Measurements from ENCODE around the gene RPL37A.

RPL37A gene

DNA sequence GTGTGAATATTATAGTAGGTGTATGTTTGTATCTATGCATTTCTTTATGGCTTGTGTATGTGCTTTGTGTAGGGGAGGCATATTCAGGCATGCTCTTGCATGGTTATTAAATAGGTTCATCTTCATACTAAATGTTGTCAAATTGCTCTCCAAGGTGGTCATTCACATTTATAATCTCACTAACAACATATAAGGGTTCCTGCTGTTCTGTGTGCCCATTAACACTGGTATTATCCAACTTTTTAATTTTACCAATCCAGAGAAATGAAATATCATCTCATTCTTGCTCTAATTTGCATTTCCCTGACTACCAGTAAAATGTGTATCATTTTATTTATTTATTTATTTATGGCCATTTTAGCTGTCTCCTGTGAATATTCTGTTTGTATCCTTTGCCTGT lies 29.0 kb upstream of the RPL37A start:
- Histone ChIP-seq H3K79me2 (ENCODE audit: insufficient read depth, low read depth) (no peaks in the 10 kb centered on the region), H3K27me3 (ENCODE audit: insufficient read depth, low read depth) (no peaks in the 10 kb centered on the region), H2AFZ (ENCODE audit: low read depth) (no peak overlapping the region), H3K4me1 (ENCODE audit: low read depth, poor library complexity, severe bottlenecking) (no peaks in the 10 kb centered on the region), H3K27ac (no peak overlapping the region), H3K4me3 (IDR thresholded peaks at IDR 0.05; ENCODE audit: insufficient read depth, low read depth, low read length) (no peak overlapping the region), H4K20me1 (ENCODE audit: insufficient read depth) (no peaks in the 10 kb centered on the region), H3K36me3 (ENCODE audit: insufficient read depth) (no peaks in the 10 kb centered on the region), H3K9ac (no peak overlapping the region), H3K4me2 (no peak overlapping the region)
- TF ChIP-seq, protein P1, sequence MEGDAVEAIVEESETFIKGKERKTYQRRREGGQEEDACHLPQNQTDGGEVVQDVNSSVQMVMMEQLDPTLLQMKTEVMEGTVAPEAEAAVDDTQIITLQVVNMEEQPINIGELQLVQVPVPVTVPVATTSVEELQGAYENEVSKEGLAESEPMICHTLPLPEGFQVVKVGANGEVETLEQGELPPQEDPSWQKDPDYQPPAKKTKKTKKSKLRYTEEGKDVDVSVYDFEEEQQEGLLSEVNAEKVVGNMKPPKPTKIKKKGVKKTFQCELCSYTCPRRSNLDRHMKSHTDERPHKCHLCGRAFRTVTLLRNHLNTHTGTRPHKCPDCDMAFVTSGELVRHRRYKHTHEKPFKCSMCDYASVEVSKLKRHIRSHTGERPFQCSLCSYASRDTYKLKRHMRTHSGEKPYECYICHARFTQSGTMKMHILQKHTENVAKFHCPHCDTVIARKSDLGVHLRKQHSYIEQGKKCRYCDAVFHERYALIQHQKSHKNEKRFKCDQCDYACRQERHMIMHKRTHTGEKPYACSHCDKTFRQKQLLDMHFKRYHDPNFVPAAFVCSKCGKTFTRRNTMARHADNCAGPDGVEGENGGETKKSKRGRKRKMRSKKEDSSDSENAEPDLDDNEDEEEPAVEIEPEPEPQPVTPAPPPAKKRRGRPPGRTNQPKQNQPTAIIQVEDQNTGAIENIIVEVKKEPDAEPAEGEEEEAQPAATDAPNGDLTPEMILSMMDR (conservative IDR thresholded peaks at IDR 0.05; ENCODE audit: low read depth, low read length): no peak

DNA sequence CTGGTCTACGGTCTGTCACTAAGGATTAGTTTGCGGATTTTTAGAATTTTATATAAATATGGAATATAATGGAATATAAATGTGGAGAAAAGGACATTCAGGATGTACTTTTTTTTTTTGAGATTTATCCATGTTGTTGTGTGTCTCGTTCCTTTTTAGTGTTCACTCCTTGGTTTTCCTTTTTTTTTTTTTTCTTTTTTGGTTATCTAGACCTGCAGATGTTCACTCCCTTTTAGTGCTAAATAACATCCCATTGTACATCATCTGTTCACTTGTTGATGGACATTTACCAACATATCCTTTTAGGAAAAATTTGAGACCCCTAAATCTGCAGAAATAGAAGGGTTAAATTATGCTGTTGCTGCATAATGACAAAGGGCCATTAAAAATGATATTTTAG lies 25.5 kb upstream of the RPL37A start:
- Histone ChIP-seq H4K20me1 (ENCODE audit: insufficient read depth) (no peaks in the 10 kb centered on the region), H3K4me2 (no peak overlapping the region), H3K4me3 (IDR thresholded peaks at IDR 0.05; ENCODE audit: insufficient read depth, low read depth, low read length) (no peak overlapping the region), H3K27ac (no peak overlapping the region), H3K9ac (no peak overlapping the region), H3K36me3 (ENCODE audit: insufficient read depth) (no peaks in the 10 kb centered on the region), H3K4me1 (ENCODE audit: low read depth, poor library complexity, severe bottlenecking) (no peaks in the 10 kb centered on the region), H2AFZ (ENCODE audit: low read depth) (no peak overlapping the region), H3K79me2 (ENCODE audit: insufficient read depth, low read depth) (no peaks in the 10 kb centered on the region), H3K27me3 (ENCODE audit: insufficient read depth, low read depth) (no peaks in the 10 kb centered on the region)
- TF ChIP-seq, protein P1 (conservative IDR thresholded peaks at IDR 0.05; ENCODE audit: low read depth, low read length): no peak

DNA sequence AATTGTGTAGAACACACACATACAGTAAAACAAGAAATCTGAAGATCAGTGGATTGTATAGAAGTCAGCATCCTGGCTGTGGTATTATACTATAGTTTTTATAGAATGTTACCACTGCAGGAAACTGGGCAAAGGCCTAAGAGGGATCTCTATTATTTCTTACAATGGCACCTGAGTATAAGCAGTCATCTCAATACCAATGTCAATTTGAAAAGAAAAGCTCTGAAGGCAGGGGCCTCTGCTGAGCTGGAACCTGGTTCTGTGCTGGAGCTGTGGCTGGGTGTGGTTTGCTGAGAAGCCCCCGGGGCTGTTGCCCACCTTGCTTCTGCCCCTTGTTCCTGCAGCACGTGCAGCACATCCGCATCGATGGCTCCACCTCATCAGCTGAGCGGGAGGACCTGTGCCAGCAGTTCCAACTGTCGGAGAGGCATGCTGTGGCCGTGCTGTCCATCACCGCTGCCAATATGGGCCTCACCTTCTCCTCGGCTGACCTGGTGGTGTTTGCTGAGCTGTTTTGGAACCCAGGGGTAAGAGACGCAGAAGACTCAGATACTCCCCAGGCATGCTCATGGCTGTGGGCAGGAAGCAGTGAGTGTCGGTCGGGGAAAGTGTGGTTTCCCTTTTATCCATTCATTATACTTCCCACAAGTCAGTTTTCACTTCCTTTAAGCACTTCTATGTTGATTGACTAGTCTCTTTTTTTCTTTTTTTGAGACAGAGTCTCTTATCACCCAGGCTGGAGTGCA lies 23.5 kb upstream of the RPL37A start:
- no peak overlapping the region for H2AFZ ChIP-seq (ENCODE audit: low read depth)
- H3K9ac ChIP-seq: no peak overlapping the region
- no peaks in the 10 kb centered on the region for H3K79me2 ChIP-seq (ENCODE audit: insufficient read depth, low read depth)
- no peak overlapping the region for H3K4me2 ChIP-seq
- no peaks in the 10 kb centered on the region for H4K20me1 ChIP-seq (ENCODE audit: insufficient read depth)
- no peak overlapping the region for H3K27ac ChIP-seq
- no peaks in the 10 kb centered on the region for H3K4me1 ChIP-seq (ENCODE audit: low read depth, poor library complexity, severe bottlenecking)
- TF ChIP-seq, protein P1 (conservative IDR thresholded peaks at IDR 0.05; ENCODE audit: low read depth, low read length): no peak
- H3K27me3 ChIP-seq (ENCODE audit: insufficient read depth, low read depth): no peaks in the 10 kb centered on the region
- H3K4me3 ChIP-seq (IDR thresholded peaks at IDR 0.05; ENCODE audit: insufficient read depth, low read depth, low read length): no peak overlapping the region
- H3K36me3 ChIP-seq (ENCODE audit: insufficient read depth): no peaks in the 10 kb centered on the region

DNA sequence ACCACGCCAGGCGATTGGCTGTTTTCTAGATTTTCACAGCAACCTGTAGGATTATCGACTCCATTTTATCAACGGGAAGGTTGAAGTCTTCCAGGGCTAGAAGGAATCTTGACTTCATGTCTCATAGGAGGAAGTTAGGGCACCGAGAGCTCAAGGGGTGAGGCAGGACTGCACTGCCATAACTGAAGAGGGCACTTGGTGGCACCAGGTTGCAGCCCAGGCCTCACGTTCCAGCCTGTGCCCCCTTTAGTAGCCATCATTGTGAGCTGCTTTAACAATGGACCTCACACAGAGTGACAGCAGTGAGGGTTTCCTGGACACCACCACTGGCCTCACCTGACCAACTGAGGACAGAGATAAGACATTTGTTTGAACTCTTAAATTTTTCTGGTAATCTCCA lies 22.9 kb upstream of the RPL37A start:
- H3K4me1 ChIP-seq (ENCODE audit: low read depth, poor library complexity, severe bottlenecking): no peaks in the 10 kb centered on the region
- no peak overlapping the region for H3K27ac ChIP-seq
- no peak overlapping the region for H2AFZ ChIP-seq (ENCODE audit: low read depth)
- no peaks in the 10 kb centered on the region for H3K27me3 ChIP-seq (ENCODE audit: insufficient read depth, low read depth)
- no peak overlapping the region for H3K4me3 ChIP-seq (IDR thresholded peaks at IDR 0.05; ENCODE audit: insufficient read depth, low read depth, low read length)
- no peaks in the 10 kb centered on the region for H4K20me1 ChIP-seq (ENCODE audit: insufficient read depth)
- no peaks in the 10 kb centered on the region for H3K79me2 ChIP-seq (ENCODE audit: insufficient read depth, low read depth)
- H3K9ac ChIP-seq: no peak overlapping the region
- no peak overlapping the region for H3K4me2 ChIP-seq
- H3K36me3 ChIP-seq (ENCODE audit: insufficient read depth): no peaks in the 10 kb centered on the region
- TF ChIP-seq, protein P1 (conservative IDR thresholded peaks at IDR 0.05; ENCODE audit: low read depth, low read length): no peak
